Duodenal mucosa (tissue), 2 donors: Measurements from ENCODE around the gene SBNO2.
A peak's percentile ranks its signal among the peaks of the same experiment; 100 is the strongest.
"Not testable (repeated sequence)": the region's sequence is repeated elsewhere in the genome, so short reads cannot be mapped to it uniquely, and the experiment has no call there.

Experiments
- H3K27ac ChIP-seq: one replicate; pipeline ENCODE4 v1.7.0; 2013; ENCODE audit warnings: low read depth, low read length
- H3K27me3 ChIP-seq, 2 donors: one replicate each; pipeline ENCODE4 v1.7.0; 2013; ENCODE audit warnings: low read length in 2 of 2, control low read depth in 1 of 2; ENCODE audit not compliant: insufficient read depth in 2 of 2, control insufficient read depth in 1 of 2
- H3K36me3 ChIP-seq, 2 donors: one replicate each; pipeline ENCODE4 v1.7.0; 2013; ENCODE audit warnings: low read length in 2 of 2, control low read depth in 1 of 2; ENCODE audit not compliant: insufficient read depth in 2 of 2, control insufficient read depth in 1 of 2
- H3K4me1 ChIP-seq, 2 donors: one replicate each; pipeline ENCODE4 v1.7.0; 2013; ENCODE audit warnings: low read length in 2 of 2, control low read depth in 1 of 2; ENCODE audit not compliant: insufficient read depth in 2 of 2, control insufficient read depth in 1 of 2
- H3K4me3 ChIP-seq, 2 donors: one replicate each; pipeline ENCODE4 v1.7.0; 2013; ENCODE audit warnings: low read length in 2 of 2, low read depth in 1 of 2
- H3K9ac ChIP-seq, 2 donors: one replicate each; pipeline ENCODE4 v1.7.0; 2013; ENCODE audit warnings: low read length in 2 of 2, low read depth in 1 of 2
- H3K9me3 ChIP-seq, 2 donors: one replicate each; pipeline ENCODE4 v1.7.0; 2013; ENCODE audit warnings: low read length in 2 of 2, control low read depth in 1 of 2; ENCODE audit not compliant: control insufficient read depth in 1 of 2

The SBNO2 gene

GRCh38 chr19:1132552-1133383 is 41.3 kb downstream of the SBNO2 start:
- Histone ChIP-seq H3K4me3 (peak overlapping the region; percentile 71 to 75), H3K4me1 (peaks cover 45 to 60% of the 10 kb centered on the region in 2 donors), H3K27me3 (no peaks in the 10 kb centered on the region), H3K9ac (peak overlapping the region; percentile 70 to 73), H3K36me3 (no peaks in the 10 kb centered on the region), H3K27ac (peak overlapping the region; percentile 97), H3K9me3 (no peaks in the 10 kb centered on the region)

GRCh38 chr19:1131718-1132551 is 42.1 kb downstream of the SBNO2 start:
- H3K27ac ChIP-seq, result peak overlapping the region; percentile 97
- no peaks in the 10 kb centered on the region for H3K27me3 ChIP-seq
- H3K36me3 ChIP-seq, result peaks cover 7 to 8% of the 10 kb centered on the region in 2 donors
- H3K4me3 ChIP-seq, result peak overlapping the region; percentile 71 to 75
- no peaks in the 10 kb centered on the region for H3K9me3 ChIP-seq
- peak overlapping the region; percentile 70 to 73 for H3K9ac ChIP-seq
- peaks cover 45 to 59% of the 10 kb centered on the region in 2 donors for H3K4me1 ChIP-seq

- Histone ChIP-seq H3K9ac (peak overlapping the region; percentile 70 to 73), H3K27ac (peak overlapping the region; percentile 84), H3K36me3 (peaks cover 10 to 17% of the 10 kb centered on the region in 2 donors), H3K4me1 (peaks cover 38 to 50% of the 10 kb centered on the region in 2 donors), H3K4me3 (peak overlapping the region; percentile 71 to 75), H3K9me3 (no peaks in the 10 kb centered on the region), H3K27me3 (no peaks in the 10 kb centered on the region)
These were observed 43.0 kb downstream of the SBNO2 start for GRCh38 chr19:1130771-1131717.

GRCh38 chr19:1129535-1129934 is 44.5 kb downstream of the SBNO2 start:
- Histone ChIP-seq H3K9ac (no peak overlapping the region), H3K9me3 (no peaks in the 10 kb centered on the region), H3K4me3 (no peak overlapping the region), H3K36me3 (peaks cover 10 to 27% of the 10 kb centered on the region in 2 donors), H3K27ac (no peak overlapping the region), H3K4me1 (peaks cover 30 to 43% of the 10 kb centered on the region in 2 donors), H3K27me3 (no peaks in the 10 kb centered on the region)

GRCh38 chr19:1129084-1129483 is 45.0 kb downstream of the SBNO2 start:
- H3K27me3 ChIP-seq, H3K4me3 ChIP-seq, H3K9me3 ChIP-seq, H3K27ac ChIP-seq, H3K9ac ChIP-seq: not testable (repeated sequence)
- H3K36me3 ChIP-seq, result peaks cover 10 to 30% of the 10 kb centered on the region in 2 donors
- peaks cover 30 to 40% of the 10 kb centered on the region in 2 donors for H3K4me1 ChIP-seq

- Histone ChIP-seq H3K4me3 (no peak overlapping the region), H3K27me3 (no peaks in the 10 kb centered on the region), H3K36me3 (peaks cover 13 to 39% of the 10 kb centered on the region in 2 donors), H3K9me3 (no peaks in the 10 kb centered on the region), H3K4me1 (peaks cover 25 to 30% of the 10 kb centered on the region in 2 donors), H3K27ac (no peak overlapping the region), H3K9ac (no peak overlapping the region)
These were observed 46.0 kb downstream of the SBNO2 start for GRCh38 chr19:1128106-1128505.

GRCh38 chr19:1126984-1127760 is 46.9 kb downstream of the SBNO2 start:
- H3K36me3 ChIP-seq, result peaks cover 18 to 46% of the 10 kb centered on the region in 2 donors
- H3K9me3 ChIP-seq, result no peaks in the 10 kb centered on the region
- H3K27ac ChIP-seq, result no peak overlapping the region
- H3K4me3 ChIP-seq, result no peak overlapping the region
- no peaks in the 10 kb centered on the region for H3K27me3 ChIP-seq
- H3K4me1 ChIP-seq, result peaks cover 17 to 21% of the 10 kb centered on the region in 2 donors
- no peak overlapping the region for H3K9ac ChIP-seq

GRCh38 chr19:1125601-1126467 is 48.2 kb downstream of the SBNO2 start:
- H3K9me3 ChIP-seq, result no peaks in the 10 kb centered on the region
- peaks cover 10 to 12% of the 10 kb centered on the region in 2 donors for H3K4me1 ChIP-seq
- H3K27me3 ChIP-seq, result no peaks in the 10 kb centered on the region
- H3K36me3 ChIP-seq, result peaks cover 25 to 59% of the 10 kb centered on the region in 2 donors
- H3K9ac ChIP-seq, result no peak overlapping the region
- H3K27ac ChIP-seq, result no peak overlapping the region
- H3K4me3 ChIP-seq, result no peak overlapping the region
